ENCODE results near the gene ARHGEF28.

GRCh38 chr5:73841641-73842040, 215.6 kb downstream of the ARHGEF28 start:
- TF ChIP-seq POLR2A (IDR thresholded peaks at IDR 0.05) (no peak), CTCF (IDR thresholded peaks at IDR 0.05 in 4 of 5, conservative IDR thresholded peaks at IDR 0.05 in 1 of 5) (no peak)
